ENCODE measurements around the gene MMP14.

Gene MMP14

GRCh38 chr14:22875748-22876319, 39.4 kb downstream of the MMP14 start:
- Histone ChIP-seq H3K27ac (no peak overlapping the region), H3K4me3 (no peak overlapping the region)

GRCh38 chr14:22877000-22877501, 40.7 kb downstream of the MMP14 start:
- H3K4me3 ChIP-seq: no peak overlapping the region
- H3K27ac ChIP-seq: no peak overlapping the region

GRCh38 chr14:22878271-22879246, 42.2 kb downstream of the MMP14 start:
- Histone ChIP-seq H3K4me3 (no peak overlapping the region), H3K27ac (no peak overlapping the region)

- Histone ChIP-seq H3K4me3 (no peak overlapping the region), H3K27ac (peak overlapping the region in 1 of 21 experiments; percentile 14)
Measured at GRCh38 chr14:22882064-22882463, 45.7 kb downstream of the MMP14 start.

- Histone ChIP-seq H3K4me3 (no peak overlapping the region), H3K27ac (peak overlapping the region in 1 of 21 experiments; percentile 14)
Measured at GRCh38 chr14:22882529-22883172, 46.3 kb downstream of the MMP14 start.

- Histone ChIP-seq H3K4me3 (no peak within 1 kb of the TSS), H3K27ac (peak within 1 kb of the TSS in 1 of 21 experiments; percentile 14)
Measured at GRCh38 chr14:22883173-22883976, 47.0 kb downstream of the MMP14 start, which contains the start of gene REM2. REM2 (plus strand) TSS chr14:22883222; CDS start chr14:22883288, 66 bp downstream.

- Histone ChIP-seq H3K27ac (no peak overlapping the region), H3K4me3 (no peak overlapping the region)
Measured at GRCh38 chr14:22884076-22884737, 47.8 kb downstream of the MMP14 start.

- Histone ChIP-seq H3K27ac (no peak overlapping the region), H3K4me3 (no peak overlapping the region)
Measured at GRCh38 chr14:22884738-22885523, 48.5 kb downstream of the MMP14 start.

- peak overlapping the region in 5 of 21 experiments; percentile 61 to 84 (median 72) for H3K27ac ChIP-seq
Measured at GRCh38 chr14:22885975-22886374, 49.6 kb downstream of the MMP14 start.

GRCh38 chr14:22886500-22887259, 50.3 kb downstream of the MMP14 start:
- peak overlapping the region in 19 of 21 experiments; percentile 33 to 87 (median 66) for H3K27ac ChIP-seq

More at GRCh38 chr14:22885975-22886374, 49.6 kb downstream of the MMP14 start:
- H3K4me3 ChIP-seq: peak overlapping the region in 2 of 7 experiments; percentile 37 to 50

GRCh38 chr14:22887260-22887989, 51.0 kb downstream of the MMP14 start:
- H3K27ac ChIP-seq: peak overlapping the region in 19 of 21 experiments; percentile 33 to 87 (median 66)
- peak overlapping the region; percentile 22 to 55 (median 38) for H3K4me3 ChIP-seq

More at GRCh38 chr14:22886500-22887259, 50.3 kb downstream of the MMP14 start:
- peak overlapping the region; percentile 22 to 55 (median 38) for H3K4me3 ChIP-seq

- peak overlapping the region in 3 of 7 experiments; percentile 37 to 55 (median 38) for H3K4me3 ChIP-seq
Measured at GRCh38 chr14:22887990-22888378, 51.6 kb downstream of the MMP14 start.

GRCh38 chr14:22888662-22889061, 52.3 kb downstream of the MMP14 start:
- Histone ChIP-seq H3K4me3 (no peak overlapping the region), H3K27ac (peak overlapping the region in 3 of 21 experiments; percentile 39 to 87 (median 66))

More at GRCh38 chr14:22887990-22888378, 51.6 kb downstream of the MMP14 start:
- H3K27ac ChIP-seq: peak overlapping the region in 11 of 21 experiments; percentile 8 to 87 (median 70)

GRCh38 chr14:22890416-22890815, 54.0 kb downstream of the MMP14 start:
- Histone ChIP-seq H3K4me3 (no peak overlapping the region), H3K27ac (no peak overlapping the region)

- Histone ChIP-seq H3K4me3 (no peak overlapping the region), H3K27ac (no peak overlapping the region)
Measured at GRCh38 chr14:22892488-22892887, 56.1 kb downstream of the MMP14 start.

GRCh38 chr14:22893706-22894105, 57.3 kb downstream of the MMP14 start:
- H3K27ac ChIP-seq: no peak overlapping the region
- no peak overlapping the region for H3K4me3 ChIP-seq
